A673 (cell line): ENCODE measurements around the gene POU4F1. TPM values are rescaled to one million over a fixed set of nuclear protein-coding genes. Genes with fewer than 3 reads are reported as not detected.
A peak's percentile ranks its signal among the peaks of the same experiment; 100 is the strongest.

Experiments
- BruUV-seq: library from RNA; stranded (reverse); fragments of 400-500 nt; replicated peaks from 2 replicates; lab custom pipeline; 2021; lab: Mats Ljungman, UMichigan
- CTCF ChIA-PET: fragments of 300-600 bp; sonication (Branson Sonifier 250); formaldehyde crosslinking; loops from one replicate; lab custom pipeline; 2022; ENCODE audit warnings: antibody characterized with exemption; lab: Charles Lee
- POLR2A ChIA-PET: fragments of 300-600 bp; sonication (Branson Sonifier 250); formaldehyde crosslinking; loops from one replicate; lab custom pipeline; 2022; ENCODE audit warnings: antibody characterized with exemption; ENCODE audit not compliant: low non-redundant PET; lab: Charles Lee
- DNase-seq: peaks from one replicate; pipeline ENCODE4 v3.0.0-alpha.2; 2015; ENCODE audit warnings: low spot score
- H3K27ac ChIP-seq: fragments of 200-600 bp; sonication (generic); 2 replicates; pipeline ENCODE4 v1.5.1; 2016; ENCODE audit warnings: mixed run types, low read depth, mild to moderate bottlenecking, mixed read lengths, antibody characterized with exemption, low read length; ENCODE audit not compliant: poor library complexity, severe bottlenecking
- H3K27me3 ChIP-seq: fragments of 200-600 bp; sonication (generic); replicated peaks from 2 replicates; pipeline ENCODE4 v1.6.1; 2017; ENCODE audit warnings: mixed run types, low read depth, mild to moderate bottlenecking, mixed read lengths, antibody characterized with exemption, low read length; ENCODE audit not compliant: insufficient read depth, poor library complexity
- H3K36me3 ChIP-seq: fragments of 200-600 bp; sonication (generic); 2 replicates; pipeline ENCODE4 v1.6.1; 2016; ENCODE audit warnings: mixed run types, mild to moderate bottlenecking, mixed read lengths, antibody characterized with exemption, low read length; ENCODE audit not compliant: insufficient read depth, poor library complexity, severe bottlenecking
- H3K4me1 ChIP-seq: fragments of 200-600 bp; sonication (generic); 2 replicates; pipeline ENCODE4 v1.6.1; 2017; ENCODE audit warnings: mixed run types, mild to moderate bottlenecking, mixed read lengths, antibody characterized with exemption, low read length; ENCODE audit not compliant: insufficient read depth, poor library complexity, severe bottlenecking
- H3K4me3 ChIP-seq: fragments of 200-600 bp; sonication (generic); 2 replicates; pipeline ENCODE4 v1.5.1; 2016; ENCODE audit warnings: low read depth, mixed run types, mild to moderate bottlenecking, mixed read lengths, low read length; ENCODE audit not compliant: poor library complexity, severe bottlenecking
- H3K9me3 ChIP-seq: fragments of 200-600 bp; sonication (generic); 2 replicates; pipeline ENCODE4 v1.6.1; 2016; ENCODE audit warnings: mixed run types, low read depth, mild to moderate bottlenecking, mixed read lengths, antibody characterized with exemption, low read length; ENCODE audit not compliant: poor library complexity, severe bottlenecking
- EZH2 ChIP-seq: fragments of 200-600 bp; sonication (generic); IDR thresholded peaks from 2 replicates; pipeline ENCODE4 v1.6.1; 2017; ENCODE audit warnings: borderline replicate concordance, low read depth, mild to moderate bottlenecking, mixed read lengths, antibody characterized with exemption, low read length; ENCODE audit not compliant: poor library complexity, severe bottlenecking
- intact Hi-C: fragments of 100-400 bp; cut with micrococcal nuclease; formaldehyde crosslinking; loops from one replicate; pipeline ENCODE4 v1.10.0; 2022; ENCODE audit not compliant: unreplicated experiment
- total RNA-seq: library from RNA; stranded (reverse); gene quantifications from 2 replicates; pipeline ENCODE4 v1.2.3, GENCODE V29; 2021
- TF ChIP-seq, protein P1 (sequence below): fragments of 300-800, 200-600 bp; sonication (generic); conservative IDR thresholded peaks from 2 replicates; pipeline ENCODE4 v1.5.1; 2017; ENCODE audit warnings: low read depth, mild to moderate bottlenecking, antibody characterized with exemption, low read length, moderate library complexity, mixed read lengths

The POU4F1 gene
- total RNA-seq, 1 experiment from 2014 or later: 12.6 TPM

DNA sequence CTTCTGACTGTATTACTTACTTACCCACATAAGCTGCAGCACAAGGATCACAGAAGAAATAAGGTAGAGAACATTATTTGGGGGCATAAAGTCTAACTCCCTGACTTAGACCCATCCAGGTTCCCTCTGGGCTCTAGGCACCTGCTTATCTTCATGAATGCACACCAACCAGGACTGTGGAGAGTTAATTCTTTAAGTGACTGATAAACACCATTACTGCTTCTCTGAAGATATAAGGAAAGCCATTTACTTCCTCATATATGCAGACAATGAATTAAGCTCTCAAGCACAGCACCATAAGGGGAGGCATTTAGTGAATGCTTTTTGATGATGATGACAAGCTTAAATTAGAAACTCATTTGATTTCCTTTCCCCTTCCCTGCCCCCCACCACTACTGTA, 33.1 kb upstream of the POU4F1 start:
- no peak overlapping the region for H3K27ac ChIP-seq
- DNase-seq: no peak
- H3K4me3 ChIP-seq: no peak overlapping the region
- H3K36me3 ChIP-seq: peaks cover 59% of the 10 kb centered on the region
- POLR2A ChIA-PET: interaction anchor here (0.5 kb wide), 1 partner anchor 867 kb away, joined by 3 read pairs; no protein-coding TSS in a partner anchor
- no peaks in the 10 kb centered on the region for H3K27me3 ChIP-seq
- no peaks in the 10 kb centered on the region for H3K9me3 ChIP-seq
- H3K4me1 ChIP-seq: peaks cover 4% of the 10 kb centered on the region
- TF ChIP-seq, protein P1, sequence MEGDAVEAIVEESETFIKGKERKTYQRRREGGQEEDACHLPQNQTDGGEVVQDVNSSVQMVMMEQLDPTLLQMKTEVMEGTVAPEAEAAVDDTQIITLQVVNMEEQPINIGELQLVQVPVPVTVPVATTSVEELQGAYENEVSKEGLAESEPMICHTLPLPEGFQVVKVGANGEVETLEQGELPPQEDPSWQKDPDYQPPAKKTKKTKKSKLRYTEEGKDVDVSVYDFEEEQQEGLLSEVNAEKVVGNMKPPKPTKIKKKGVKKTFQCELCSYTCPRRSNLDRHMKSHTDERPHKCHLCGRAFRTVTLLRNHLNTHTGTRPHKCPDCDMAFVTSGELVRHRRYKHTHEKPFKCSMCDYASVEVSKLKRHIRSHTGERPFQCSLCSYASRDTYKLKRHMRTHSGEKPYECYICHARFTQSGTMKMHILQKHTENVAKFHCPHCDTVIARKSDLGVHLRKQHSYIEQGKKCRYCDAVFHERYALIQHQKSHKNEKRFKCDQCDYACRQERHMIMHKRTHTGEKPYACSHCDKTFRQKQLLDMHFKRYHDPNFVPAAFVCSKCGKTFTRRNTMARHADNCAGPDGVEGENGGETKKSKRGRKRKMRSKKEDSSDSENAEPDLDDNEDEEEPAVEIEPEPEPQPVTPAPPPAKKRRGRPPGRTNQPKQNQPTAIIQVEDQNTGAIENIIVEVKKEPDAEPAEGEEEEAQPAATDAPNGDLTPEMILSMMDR: no peak
- no peak for TF ChIP-seq EZH2
- intact Hi-C loops: no loop called here
- no TSS peak for BruUV-seq
- CTCF ChIA-PET: no interaction called here

DNA sequence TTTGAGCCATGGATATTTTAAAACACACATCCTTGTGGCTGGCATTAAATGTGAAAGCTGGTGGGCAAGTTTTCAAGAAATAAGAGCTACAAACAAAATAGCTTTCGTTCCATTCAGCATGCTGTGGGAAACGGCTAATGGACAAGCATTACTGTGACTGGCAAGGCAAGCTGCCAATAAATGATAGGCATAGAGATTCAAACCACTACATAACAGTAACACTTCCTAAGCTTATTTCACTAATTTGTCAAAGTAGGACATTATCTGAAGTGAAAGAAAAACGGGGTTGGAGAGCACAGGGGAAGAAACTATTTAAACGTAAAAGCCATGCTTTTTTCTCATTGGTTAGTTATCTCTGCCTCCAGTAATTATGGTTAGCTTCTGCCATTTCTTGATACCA, 29.6 kb upstream of the POU4F1 start:
- ChIA-PET CTCF (no interaction called here), POLR2A (no interaction called here)
- H3K9me3 ChIP-seq: no peaks in the 10 kb centered on the region
- H3K4me1 ChIP-seq: peaks cover 4% of the 10 kb centered on the region
- BruUV-seq: no TSS peak
- TF ChIP-seq, protein P1: no peak
- TF ChIP-seq EZH2: no peak
- no peak overlapping the region for H3K4me3 ChIP-seq
- peaks cover 40% of the 10 kb centered on the region for H3K36me3 ChIP-seq
- no peak overlapping the region for H3K27ac ChIP-seq
- intact Hi-C loops: no loop called here
- no peaks in the 10 kb centered on the region for H3K27me3 ChIP-seq
- peak; percentile 67 for DNase-seq

DNA sequence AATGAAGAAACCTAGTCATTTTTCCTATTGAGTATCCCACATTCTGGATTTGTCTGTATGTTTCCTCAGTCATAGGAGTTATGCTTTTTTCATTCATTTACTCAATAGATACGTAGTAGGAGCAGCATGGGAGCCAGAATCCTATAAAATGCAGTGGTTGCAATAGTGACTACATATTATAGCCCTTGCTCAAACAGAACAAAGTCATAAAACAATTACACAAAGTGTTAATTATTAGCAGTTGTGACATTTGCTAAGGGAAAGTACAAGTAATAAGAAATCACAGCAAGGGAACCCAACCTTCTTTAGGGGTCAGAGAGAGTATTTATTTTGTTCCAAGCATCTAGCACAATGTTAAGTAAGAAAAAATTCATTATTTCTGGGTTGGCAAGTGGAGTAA, 27.7 kb upstream of the POU4F1 start:
- no peak overlapping the region for H3K27ac ChIP-seq
- intact Hi-C loops: no loop called here
- no peak overlapping the region for H3K4me3 ChIP-seq
- POLR2A ChIA-PET: no interaction called here
- no peaks in the 10 kb centered on the region for H3K9me3 ChIP-seq
- H3K36me3 ChIP-seq: peaks cover 24% of the 10 kb centered on the region
- CTCF ChIA-PET: no interaction called here
- H3K4me1 ChIP-seq: peaks cover 4% of the 10 kb centered on the region
- no peak for TF ChIP-seq EZH2
- TF ChIP-seq, protein P1: no peak
- BruUV-seq: no TSS peak
- no peaks in the 10 kb centered on the region for H3K27me3 ChIP-seq
- DNase-seq: no peak
